Jurkat, Clone E6-1 (cell line): ENCODE data around the gene RSPH6A.

Source experiments
- DNase-seq: peaks from one replicate; pipeline ENCODE4 v3.0.0-alpha.2; 2011; ENCODE audit warnings: low read depth, low spot score
- H3K4me3 ChIP-seq: 2 replicates; pipeline ENCODE4 v1.5.1; 2011; ENCODE audit warnings: mild to moderate bottlenecking, low read length, control low read depth, moderate library complexity

RSPH6A gene

GRCh38 chr19:45784096-45784495 is 31.0 kb downstream of the RSPH6A start:
- DNase-seq: no peak
- H3K4me3 ChIP-seq: no peak overlapping the region

DNA sequence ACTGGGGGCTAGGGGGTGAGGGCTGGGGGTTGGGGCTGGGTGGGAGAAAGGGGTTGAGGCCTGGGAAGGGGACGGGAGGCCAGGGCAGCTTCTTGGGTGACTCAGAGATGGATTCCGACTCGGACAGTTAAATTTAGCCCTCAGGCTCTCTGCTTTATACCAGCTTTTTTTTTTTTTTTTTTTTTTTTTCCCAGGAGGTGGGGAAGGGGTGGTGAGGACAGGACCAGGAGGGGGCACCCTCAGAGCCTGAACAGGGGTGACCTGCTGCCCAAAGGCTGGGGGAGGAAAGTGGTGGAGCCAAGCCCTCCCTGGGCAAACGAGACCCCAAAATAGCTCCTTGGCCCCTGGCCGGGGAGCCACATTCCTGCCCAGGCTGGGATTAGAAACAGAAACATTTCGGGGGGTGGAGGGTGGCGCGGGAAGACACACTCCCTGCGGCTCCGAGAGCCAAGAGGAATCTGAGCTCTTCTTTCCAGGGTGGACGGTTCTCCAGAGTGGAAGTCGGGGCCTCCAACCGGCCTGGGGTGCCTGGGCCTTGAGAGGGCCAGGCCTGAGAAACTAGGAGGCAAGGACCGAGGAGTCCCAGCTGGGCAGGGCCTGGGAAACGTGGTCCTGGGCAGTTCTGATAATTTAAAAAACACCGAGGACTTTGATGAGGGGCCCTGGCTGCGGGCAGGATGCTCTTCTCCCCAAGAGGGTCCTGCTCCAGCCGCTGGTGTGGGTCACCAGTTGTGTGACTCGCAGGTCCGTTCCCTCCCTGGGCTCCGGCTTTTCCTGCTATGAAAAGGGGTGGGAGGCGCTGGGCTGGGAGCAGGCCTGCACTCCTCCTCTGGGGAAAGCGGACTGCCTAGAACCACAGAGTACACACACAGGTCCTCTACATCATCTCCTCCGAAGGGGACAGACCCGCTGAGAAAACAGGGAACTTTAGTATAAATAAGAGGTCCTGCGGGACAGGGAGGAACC is 32.0 kb downstream of the RSPH6A start:
- no peak overlapping the region for H3K4me3 ChIP-seq
- no peak for DNase-seq

DNA sequence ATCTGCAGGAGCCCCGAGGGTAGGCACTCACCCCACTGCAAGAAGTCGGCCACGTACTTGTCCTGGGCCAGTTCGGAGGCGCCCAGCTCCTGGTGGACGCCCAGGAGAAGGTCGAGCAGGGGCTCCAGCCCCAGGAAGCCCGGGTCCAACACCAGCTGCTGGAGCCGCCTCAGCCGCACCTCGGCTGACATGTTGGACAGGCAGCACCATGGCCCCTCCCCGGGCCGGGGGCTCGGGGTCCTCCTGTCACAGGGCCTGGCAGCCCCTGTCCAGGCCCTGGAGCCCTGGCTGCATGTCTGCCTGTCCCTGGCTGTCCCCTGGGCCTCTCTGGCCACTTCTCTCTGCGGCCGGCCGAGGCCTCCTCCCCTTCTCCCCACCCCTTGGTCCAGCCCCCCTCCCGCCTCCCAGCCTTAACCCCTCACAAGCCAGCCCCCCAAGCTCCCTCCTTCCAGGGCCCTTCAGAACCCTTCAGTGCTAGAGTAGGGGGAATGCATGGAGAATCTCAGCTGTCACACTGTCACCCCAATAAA is 32.9 kb downstream of the RSPH6A start, which contains the start of gene DMPK:
TSS of gene DMPK (minus strand) at position 329 of the 530 bp plus-strand sequence. CDS start at position 191, 138 bp downstream.
- H3K4me3 ChIP-seq: no peak within 1 kb of the TSS
- DNase-seq: no peak

GRCh38 chr19:45781214-45782161 is 33.6 kb downstream of the RSPH6A start:
- H3K4me3 ChIP-seq: no peak overlapping the region
- DNase-seq: no peak

- no peak overlapping the region for H3K4me3 ChIP-seq
- DNase-seq: no peak
Observed at GRCh38 chr19:45780448-45781213, 34.5 kb downstream of the RSPH6A start.

- DNase-seq: no peak
- no peak overlapping the region for H3K4me3 ChIP-seq
Observed at GRCh38 chr19:45780146-45780447, 35.0 kb downstream of the RSPH6A start.

GRCh38 chr19:45779231-45780145 is 35.6 kb downstream of the RSPH6A start:
- DNase-seq: peak; percentile 62
- H3K4me3 ChIP-seq: peak overlapping the region; percentile 42

- no peak overlapping the region for H3K4me3 ChIP-seq
- no peak for DNase-seq
Observed at GRCh38 chr19:45778010-45778661, 37.0 kb downstream of the RSPH6A start.

GRCh38 chr19:45777395-45777961 is 37.6 kb downstream of the RSPH6A start:
- no peak for DNase-seq
- H3K4me3 ChIP-seq: no peak overlapping the region

DNA sequence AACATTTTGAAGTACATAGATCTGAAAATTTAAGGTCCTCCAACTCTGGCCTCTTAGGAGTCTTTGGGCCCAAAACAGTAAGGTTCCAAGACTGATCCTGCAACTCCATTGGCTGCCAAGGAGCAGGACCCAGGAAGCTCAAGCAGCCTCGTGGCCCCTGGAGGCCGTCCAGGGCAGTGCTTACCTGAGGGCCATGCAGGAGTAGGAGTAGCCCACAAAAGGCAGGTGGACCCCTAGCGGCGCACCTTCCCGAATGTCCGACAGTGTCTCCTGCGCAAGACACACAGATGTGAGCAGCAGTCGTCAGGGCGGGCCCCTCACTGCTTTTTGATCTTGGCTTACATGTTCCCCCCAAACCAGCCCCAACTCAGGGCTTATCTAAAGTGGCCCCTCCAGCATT is 40.3 kb downstream of the RSPH6A start:
- H3K4me3 ChIP-seq: no peak overlapping the region
- no peak for DNase-seq

DNA sequence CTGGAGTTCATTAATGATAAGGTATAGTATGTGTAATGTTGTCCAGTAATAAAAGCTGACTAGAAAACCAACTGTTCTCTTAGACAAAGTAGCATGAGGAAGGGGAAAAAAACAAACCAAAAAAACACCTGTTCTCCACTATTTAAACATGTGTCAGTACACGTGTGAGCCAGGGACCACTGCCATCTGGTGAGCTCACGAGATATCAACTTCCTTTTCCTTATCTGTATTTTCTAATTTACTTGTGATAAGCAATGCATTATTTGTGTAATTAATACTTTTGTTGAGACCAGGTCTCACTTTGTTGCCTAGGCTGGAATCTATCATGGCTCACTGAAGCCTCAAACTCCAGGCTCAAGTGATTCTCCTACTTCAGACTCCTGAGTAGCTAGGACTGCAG is 41.7 kb downstream of the RSPH6A start:
- H3K4me3 ChIP-seq: no peak overlapping the region
- DNase-seq: no peak

DNA sequence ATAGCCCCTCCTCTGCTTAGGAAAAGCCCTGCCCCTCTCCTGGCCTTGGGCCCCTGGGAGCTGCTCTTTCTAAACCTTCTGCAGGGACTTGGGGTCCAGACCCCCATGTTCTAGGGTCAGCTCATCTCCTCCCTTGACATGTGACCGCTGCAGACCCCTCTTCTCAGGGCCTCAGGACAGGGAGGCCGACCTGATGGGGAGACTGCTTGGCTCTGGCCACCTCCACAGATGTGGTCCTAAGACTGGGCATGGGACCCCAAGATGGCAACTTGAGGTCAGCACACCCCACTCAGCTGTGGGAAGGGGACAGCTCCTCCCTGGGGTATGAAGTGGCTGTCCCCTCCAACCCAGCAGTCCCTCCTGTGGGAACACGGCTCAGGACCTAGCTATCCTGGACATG is 42.2 kb downstream of the RSPH6A start:
- no peak for DNase-seq
- no peak overlapping the region for H3K4me3 ChIP-seq

DNA sequence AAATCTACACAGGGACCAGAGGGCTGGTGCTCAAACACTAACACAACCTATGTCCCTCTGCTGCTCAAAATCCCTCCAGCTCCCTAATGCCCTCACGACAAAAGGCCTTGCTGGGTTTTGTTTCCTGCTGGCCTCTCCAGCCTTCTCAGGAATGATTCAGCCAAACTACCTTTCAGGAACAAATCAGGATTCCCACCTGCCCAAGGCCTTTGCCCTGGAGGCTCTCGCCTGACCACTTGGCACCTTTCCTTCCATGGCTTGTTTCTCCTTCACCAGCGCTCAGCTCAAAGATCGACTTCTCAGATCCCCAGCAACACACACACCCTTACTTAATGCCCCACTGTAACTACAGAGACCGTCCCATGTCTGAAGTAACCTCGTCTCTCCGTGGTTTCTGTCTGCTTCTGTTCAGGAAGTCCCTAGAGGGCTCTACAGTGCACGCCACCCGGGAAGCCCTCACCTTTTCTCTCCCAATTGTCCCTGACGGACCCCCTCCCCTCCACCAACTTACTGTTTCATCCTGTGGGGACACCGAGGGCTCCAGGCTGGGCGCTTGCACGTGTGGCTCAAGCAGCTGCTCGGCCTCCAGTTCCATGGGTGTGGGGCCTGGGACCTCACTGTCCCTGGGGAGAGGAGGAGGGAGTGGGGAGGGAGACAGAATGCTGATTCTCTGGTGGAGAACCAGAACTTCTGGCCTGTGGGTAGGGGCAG is 42.8 kb downstream of the RSPH6A start:
- DNase-seq: no peak
- H3K4me3 ChIP-seq: no peak overlapping the region

DNA sequence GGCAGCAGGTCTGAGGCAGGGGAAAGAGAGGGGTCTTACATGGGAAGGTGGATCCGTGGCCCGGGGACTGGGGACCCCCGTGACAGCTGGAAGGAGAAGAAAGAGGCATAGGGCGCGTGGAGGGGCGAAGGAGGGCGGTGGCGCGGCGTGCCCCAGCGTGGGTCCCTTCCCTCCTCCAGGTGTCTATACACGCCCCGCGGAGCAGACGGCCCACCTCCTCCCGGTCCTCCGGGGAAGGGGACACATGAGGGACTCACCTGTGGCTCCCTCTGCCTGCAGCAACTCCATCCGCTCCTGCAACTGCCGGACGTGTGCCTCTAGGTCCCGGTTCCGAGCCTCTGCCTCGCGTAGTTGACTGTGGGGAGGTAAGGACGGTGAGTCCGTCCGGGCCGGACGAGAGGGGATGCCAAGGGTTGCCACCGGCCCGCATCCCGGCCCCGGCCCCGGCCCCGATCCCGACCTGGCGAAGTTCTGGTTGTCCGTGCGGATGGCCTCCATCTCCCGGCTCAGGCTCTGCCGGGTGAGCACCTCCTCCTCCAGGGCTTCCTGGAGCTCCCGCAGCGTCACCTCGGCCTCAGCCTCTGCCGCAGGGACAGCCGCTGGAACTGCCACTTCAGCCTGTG is 43.7 kb downstream of the RSPH6A start:
- no peak for DNase-seq
- peak overlapping the region; percentile 41; the same call in 1 of the 2 replicates for H3K4me3 ChIP-seq

DNA sequence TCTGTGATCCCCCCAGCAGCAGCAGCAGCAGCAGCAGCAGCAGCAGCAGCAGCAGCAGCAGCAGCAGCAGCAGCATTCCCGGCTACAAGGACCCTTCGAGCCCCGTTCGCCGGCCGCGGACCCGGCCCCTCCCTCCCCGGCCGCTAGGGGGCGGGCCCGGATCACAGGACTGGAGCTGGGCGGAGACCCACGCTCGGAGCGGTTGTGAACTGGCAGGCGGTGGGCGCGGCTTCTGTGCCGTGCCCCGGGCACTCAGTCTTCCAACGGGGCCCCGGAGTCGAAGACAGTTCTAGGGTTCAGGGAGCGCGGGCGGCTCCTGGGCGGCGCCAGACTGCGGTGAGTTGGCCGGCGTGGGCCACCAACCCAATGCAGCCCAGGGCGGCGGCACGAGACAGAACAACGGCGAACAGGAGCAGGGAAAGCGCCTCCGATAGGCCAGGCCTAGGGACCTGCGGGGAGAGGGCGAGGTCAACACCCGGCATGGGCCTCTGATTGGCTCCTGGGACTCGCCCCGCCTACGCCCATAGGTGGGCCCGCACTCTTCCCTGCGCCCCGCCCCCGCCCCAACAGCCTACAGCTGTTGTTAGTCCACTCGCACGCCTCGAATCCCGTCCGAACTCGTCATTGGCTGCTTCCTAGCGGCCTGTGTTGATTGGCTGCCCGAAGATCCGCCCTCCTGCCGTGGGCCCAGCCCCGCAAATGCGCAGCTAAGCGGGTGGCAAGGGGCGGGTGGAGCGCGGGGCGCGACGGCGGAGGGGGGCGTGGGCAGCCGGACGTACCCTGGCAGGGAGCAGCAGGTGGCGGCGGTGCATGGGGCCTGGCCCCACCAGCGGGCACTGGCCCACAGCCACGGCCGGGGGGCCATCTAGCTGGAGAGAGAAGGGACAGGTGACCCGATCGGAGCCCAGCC is 44.7 kb downstream of the RSPH6A start:
- H3K4me3 ChIP-seq: peak overlapping the region; percentile 67
- peak; percentile 97 for DNase-seq
